NCI-H1417 treated with DMSO at 0.1 percent for 48 hours (cell line): Measurements from ENCODE around the gene MAML3.

Experiments
- DNase-seq: peaks from one replicate; lab custom pipeline; 2025; lab: John Stamatoyannopoulos, UW

Gene MAML3

DNA sequence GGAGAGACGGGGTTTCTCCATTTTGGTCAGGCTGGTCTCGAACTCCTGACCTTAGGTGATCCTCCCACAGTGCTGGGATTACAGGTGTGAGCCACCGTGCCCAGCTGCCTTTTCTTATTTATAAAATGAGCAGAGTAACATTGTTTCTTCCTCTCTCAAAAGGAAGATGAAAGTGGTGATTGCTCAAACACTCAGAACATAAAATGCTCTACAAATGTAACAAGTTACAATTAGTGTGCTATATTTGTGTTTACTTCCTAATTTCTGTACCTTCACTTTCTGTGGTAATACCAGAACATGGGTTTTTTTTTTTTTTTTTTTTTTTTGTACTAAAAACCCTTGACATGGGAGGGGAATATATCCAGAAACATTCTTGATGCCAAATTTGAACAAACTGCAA is 290.5 kb downstream of the MAML3 start:
- no peak for DNase-seq

DNA sequence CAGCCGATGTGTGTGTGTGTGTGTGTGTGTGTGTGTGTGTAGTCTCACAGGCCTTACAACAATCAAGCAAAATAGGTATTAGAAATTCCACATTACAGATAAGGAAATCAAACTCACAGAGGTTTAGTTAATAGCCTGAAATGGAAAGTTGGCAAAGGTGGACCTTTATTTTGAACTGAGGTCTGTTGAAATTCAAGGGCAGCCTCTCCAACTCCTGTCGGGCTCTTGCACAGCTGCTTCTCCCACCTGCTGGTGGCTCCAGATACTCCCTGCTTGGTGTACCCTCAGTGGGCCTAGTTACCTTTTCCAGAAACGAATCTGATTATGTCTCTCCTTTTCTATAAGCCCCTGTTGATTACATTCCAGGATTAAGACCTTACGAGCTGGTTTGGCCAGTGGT is 292.5 kb downstream of the MAML3 start:
- DNase-seq = no peak

DNA sequence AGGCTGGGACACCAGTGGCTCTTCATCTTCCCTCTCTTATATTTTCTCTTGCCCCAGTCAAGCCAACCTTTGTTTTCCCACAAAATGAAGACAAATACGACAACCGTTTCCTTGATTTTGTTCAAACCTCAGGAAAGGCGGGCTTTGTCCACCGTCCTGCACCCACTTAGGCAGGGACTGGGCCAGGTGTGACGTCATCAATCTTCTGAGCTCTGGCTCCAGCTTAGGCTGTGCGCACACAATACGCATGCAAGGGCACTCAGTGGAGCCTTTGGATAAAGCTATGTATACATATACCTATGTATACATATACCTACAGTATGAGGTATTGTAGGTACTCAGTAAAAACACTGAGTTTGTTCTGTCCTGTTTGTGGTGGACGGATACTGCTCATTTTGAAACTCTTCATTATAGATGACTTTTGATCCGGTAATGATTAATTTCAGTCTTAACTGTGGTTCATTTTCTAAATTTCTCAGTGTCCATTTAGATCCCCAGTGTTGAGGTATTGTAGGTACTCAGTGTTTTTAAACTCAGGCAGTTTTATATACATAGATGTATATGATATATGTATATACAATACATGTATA is 293.5 kb downstream of the MAML3 start:
- no peak for DNase-seq

GRCh38 chr4:139859876-139860275 is 294.1 kb downstream of the MAML3 start:
- DNase-seq = no peak

DNA sequence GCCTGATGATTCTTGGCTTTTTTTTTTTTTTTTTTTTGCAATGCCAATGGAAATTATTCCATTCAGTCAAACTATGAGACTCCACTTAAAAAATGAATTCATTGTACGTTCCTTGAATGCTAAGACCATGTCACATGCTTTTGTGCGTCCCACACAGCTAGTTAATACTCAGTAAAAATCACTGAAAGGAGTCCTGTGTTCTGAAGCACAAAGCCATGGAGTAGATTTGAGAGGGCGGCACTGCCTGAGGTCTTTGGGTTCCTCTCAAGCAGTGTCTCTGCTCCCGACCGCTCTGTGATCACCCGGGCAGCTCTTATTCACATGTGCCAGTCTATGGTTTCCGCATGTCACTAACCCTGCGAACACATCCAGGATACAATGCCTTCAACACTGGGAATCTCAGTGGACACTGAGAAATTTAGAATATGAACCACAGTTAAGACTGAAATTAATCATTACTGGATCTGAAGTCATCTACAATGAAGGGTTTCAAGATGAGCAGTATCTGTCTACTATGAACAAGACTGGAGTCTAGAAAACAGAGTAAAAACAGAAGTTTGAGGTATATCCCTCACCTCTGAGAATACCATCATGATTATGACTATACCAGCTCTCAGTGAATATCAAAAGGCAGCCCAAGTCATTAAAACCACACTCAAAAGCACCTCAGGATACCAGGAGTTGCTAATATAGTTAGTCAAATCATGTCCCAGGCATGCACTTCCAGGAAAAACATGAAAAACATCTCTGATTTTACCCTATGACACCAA is 295.4 kb downstream of the MAML3 start:
- DNase-seq = no peak

DNA sequence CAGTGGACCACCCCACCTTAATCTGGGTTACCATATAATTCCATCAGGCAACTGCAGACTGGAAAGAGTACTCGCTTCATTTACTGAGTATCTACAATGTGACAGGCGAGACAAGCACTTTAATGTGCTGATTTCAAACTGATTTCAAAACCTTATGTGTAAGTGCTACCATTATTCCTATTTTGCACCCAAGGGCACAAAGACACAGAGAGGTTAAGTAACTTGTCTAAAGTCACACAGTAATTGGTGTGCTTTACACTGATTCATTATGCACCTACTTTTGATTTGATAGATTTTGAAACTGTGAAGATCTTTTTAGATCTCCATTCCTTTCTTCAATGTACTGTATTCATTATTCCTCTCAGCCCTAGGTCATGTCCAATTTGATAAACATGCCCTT is 296.0 kb downstream of the MAML3 start:
- no peak for DNase-seq

DNA sequence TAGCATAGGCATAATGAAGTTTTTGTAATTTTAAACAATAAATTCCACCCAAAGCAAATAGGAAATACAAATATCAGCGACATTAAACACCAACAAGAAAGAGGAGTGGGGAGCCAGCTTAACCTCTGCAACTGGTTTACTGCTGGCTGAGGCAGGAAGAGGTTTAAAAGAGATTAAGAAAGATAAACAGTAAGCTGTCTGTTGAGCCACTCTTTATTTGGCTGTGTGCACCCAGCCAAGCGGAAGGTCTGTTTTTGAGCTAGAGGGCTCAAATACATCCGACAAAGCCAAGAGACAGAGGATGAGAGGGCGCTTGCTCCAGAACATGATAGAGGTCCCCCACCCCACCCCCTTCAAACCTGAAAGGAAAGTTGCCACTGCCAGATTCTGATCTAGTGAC is 297.0 kb downstream of the MAML3 start:
- DNase-seq = no peak

DNA sequence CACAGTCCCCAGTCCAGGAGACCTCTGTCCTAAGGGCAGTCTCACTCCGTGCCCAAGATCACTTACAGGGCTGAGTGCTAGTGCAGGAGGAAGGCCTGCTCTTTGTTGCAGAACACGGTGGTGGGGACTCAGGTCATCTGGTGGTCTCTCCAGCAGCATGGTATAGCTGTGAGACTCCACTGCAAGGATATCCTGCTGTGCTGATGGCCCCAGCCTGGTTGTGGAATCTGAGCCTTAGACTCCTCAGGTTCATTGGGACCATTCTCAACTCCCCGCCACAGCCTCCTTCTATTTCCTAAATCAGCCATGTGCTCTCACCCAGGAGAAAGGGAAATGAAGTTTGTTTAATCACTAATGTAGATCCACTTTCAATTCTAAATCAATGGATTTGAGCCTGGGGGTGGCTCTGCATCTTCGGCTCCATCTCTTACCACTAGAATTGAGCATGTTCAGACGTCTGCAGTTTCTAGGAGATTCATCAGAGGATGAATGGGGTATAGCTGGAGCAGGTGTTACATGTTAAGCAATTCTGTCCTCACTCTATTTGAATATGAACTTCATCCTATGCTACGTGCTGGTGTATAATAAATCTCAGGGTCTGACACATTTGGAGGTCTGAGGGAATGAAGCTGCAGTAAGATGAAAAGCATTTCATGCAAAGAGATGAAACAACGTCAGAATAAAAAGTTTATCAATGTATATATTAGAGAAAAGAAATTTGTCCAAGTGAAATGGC is 299.1 kb downstream of the MAML3 start:
- no peak for DNase-seq

GRCh38 chr4:139853309-139853708 is 300.7 kb downstream of the MAML3 start:
- DNase-seq = no peak

GRCh38 chr4:139852612-139853269 is 301.2 kb downstream of the MAML3 start:
- no peak for DNase-seq

GRCh38 chr4:139851639-139852038 is 302.3 kb downstream of the MAML3 start:
- DNase-seq = no peak

- DNase-seq = no peak
Measured at GRCh38 chr4:139851133-139851532, 302.9 kb downstream of the MAML3 start.

- peak; percentile 72 for DNase-seq
Measured at GRCh38 chr4:139849219-139849618, 304.8 kb downstream of the MAML3 start.

GRCh38 chr4:139848028-139848427 is 306.0 kb downstream of the MAML3 start:
- DNase-seq = no peak

DNA sequence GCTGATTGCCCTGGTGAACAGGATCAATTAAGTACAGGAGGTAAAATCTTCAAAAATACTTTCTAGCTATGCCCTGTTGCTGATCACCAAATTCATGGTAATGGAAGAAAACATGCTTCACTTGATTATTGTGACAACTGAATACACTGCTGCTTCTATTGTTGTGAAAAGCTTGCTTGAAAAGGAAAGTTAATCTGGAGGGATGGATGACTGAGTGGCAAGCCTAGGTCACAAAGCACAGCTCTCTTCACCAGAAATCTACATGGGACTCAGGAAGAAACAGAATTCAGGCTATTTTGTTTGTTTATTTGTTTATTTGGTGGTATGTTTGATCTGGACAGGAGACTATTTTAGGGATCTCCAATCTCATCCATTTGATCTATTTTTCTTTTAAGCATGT is 306.4 kb downstream of the MAML3 start:
- no peak for DNase-seq

- no peak for DNase-seq
Measured at GRCh38 chr4:139846766-139847165, 307.2 kb downstream of the MAML3 start.

DNA sequence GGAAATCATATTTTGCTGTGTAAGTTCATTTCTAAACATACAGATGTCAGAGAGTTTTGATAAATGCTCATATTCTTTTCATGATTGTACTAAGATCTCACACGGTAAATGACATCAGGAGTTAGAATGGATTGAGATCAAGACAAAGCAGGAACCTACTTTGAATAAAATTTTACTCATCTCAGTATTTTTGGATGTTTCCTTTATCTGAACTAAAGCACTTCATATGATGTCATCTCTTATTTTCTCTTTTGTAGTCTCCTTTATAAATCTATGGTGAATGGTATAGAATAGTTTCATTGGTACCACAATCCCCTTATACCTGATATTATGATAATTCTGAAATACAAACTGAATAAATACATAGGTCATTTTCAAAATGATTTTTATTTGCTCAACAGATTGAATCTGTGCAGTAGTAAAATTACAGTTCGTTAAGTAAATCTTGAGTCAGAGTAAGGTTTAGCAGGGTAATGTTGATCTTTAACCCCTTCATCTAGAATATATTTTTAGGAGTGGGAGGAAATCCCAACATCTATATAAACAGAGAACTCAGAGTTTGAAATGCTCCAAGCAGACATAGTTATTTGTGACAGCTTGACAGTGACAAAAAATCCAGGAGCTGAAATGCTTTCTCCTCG is 308.4 kb downstream of the MAML3 start:
- DNase-seq = no peak

DNA sequence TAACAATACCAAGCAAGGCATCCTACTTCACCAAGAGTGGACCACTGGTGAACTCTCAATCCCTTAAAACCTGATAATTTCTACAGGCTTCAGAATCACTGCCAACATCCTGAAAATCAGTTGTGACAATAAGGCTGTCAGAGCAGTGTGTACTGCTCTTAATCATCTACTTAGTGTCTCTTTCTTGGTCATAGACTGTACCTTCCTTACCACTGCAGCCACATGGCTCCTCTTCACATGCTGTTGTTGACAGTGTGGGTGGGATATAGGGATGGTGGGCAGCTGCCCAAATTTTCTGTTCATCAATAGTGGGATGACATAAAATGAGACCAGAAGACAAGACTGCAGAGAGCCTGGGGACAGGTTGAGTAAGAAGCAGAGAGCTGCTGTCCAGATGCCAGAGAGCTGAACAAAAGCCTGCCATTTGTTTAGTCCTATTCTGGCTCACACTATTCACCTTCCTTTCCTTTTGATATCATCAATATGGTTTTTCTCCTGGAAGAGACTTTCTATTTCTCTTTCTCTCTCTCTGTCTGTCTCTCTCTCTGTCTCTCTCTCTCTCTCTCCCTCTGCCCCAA is 309.4 kb downstream of the MAML3 start:
- DNase-seq = no peak

GRCh38 chr4:139844057-139844456 is 309.9 kb downstream of the MAML3 start:
- DNase-seq = no peak

GRCh38 chr4:139843641-139844040 is 310.3 kb downstream of the MAML3 start:
- DNase-seq = no peak

DNA sequence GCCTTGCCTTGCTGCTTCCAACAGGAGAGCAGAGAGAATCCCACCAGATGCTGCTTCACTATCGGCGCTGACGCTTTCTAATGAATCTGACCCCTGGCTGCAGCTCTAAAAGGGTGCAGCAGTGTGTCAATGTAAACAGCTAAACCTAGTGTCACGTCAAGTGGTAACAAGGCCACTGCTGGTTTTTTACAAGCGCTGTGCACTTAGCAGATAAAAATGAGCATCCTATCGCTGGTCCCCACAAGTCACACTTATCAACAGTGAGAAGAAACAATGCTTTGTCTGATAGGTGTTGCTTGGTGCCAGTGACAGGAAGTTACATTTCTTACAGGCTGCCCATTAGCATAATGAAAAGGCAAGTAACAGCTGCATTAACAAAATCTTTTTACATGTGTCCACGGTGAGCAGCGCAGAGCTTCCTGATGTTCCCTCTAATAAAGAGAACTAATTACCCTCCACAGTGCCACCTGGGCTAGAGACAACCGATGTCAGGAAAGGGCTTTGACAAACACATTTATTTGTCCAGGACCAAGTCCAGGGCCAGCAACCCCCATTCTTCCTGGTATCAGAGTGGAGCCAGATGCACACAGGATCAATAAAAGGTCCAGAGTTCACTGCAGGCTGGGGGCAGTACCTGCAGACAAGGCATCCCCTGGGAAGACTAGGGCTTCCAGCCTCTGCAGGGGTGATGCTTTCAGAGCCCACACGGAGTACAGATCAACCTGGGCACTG is 312.4 kb downstream of the MAML3 start:
- peak; percentile 72 for DNase-seq
